Measurements from ENCODE around the gene ZBED6.
"Not testable (repeated sequence)": the region's sequence is repeated elsewhere in the genome, so short reads cannot be mapped to it uniquely, and the experiment has no call there.

Gene ZBED6

DNA sequence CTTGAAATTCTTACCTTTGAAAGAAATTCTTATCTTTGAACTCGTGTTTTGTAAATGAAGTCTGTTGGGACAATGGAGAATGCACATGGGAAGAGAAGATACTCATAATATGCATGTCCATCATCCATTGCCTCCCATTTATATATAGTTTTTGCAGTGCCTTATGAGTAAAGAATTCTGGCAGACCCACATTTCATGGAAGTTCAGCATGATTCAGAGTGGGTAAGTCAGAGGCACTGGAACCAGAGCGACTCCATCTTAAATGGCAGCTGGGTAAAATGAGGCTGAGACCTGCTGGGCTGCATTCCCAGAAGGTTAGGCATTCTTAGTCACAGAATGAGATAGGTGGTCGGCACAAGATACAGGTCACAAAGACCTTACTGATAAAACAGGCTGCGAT lies 16.6 kb upstream of the ZBED6 start:
- no peak for DNase-seq (ENCODE audit: low read depth in 2 of 2)

DNA sequence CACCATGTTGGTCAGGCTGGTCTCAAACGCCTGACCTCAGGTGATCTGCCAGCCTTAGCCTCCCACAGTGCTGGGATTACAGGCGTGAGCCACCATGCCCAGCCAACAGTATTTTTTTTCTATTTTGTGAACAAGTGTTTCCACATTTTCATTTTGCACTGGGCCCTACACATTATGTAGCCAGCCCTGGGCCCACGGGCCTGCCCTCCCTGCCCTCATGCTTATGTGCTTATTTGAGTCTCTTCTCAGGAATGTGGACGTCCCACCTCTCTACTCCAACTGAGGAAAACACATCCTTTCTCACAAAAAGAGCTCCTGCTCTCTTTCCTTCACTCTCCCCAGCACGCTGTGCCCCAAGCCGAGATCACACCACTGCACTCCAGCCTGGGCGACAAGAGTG lies 13.5 kb upstream of the ZBED6 start:
- DNase-seq (ENCODE audit: low read depth in 2 of 2) = no peak

DNA sequence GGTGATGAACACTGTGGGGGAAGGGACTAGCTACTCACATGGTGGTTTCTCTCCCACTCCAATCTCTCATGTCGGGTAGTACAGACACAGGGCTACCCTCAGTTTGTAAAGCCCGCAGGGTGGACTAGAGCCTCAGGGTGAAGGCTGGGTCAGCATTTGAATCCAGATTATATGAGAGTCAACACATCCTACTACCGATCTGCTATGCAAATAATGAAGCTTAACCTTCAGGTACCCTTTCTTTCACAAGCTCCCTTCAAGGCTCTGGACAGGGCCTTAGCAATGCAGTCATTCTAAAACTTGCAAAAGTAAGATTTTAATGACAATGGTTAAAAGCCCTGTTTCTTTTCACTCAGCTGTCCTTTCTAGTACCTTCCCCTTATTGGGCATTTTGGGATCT lies 5.5 kb upstream of the ZBED6 start:
- no peak for DNase-seq (ENCODE audit: low read depth in 2 of 2)

DNA sequence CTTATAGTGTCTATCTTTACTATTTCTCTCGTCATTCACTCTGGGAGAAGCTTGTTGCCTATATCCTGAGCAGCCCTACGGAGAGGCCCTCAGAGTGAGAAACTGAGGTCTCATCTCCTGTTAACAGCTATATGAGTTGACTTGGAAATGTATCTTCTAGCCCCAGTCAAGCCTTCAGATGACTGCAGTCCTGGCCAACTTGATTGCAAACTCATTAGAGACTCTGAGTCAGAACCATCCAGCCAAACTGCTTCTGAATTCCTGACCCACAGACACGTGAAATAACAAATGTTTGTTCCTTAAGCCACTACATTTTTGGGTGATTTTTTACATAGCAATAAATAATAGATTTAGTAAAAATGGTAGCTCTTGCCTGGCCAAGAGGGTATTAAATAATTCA lies 3.9 kb upstream of the ZBED6 start:
- DNase-seq (ENCODE audit: low read depth in 2 of 2) = no peak

DNA sequence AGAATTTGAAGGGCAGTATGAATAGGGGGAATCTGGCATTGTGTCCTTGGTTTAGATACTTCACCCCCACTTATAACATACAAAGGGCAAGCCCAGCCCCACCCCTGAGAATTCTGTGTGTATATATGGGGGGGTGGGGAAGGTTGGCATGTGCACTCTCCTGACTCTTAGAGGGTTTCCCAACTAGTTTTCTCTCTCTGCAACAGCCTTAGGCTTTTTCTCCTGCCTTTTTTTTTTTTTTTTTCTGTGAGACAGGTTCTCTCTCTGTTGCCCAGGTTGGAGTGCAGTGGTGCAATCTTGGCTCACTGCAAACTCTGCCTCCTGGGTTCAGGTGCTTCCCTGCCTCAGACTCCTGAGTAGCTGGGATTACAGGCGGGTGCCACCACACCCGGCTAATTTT lies 2.9 kb upstream of the ZBED6 start:
- DNase-seq (ENCODE audit: low read depth in 2 of 2) = no peak

DNA sequence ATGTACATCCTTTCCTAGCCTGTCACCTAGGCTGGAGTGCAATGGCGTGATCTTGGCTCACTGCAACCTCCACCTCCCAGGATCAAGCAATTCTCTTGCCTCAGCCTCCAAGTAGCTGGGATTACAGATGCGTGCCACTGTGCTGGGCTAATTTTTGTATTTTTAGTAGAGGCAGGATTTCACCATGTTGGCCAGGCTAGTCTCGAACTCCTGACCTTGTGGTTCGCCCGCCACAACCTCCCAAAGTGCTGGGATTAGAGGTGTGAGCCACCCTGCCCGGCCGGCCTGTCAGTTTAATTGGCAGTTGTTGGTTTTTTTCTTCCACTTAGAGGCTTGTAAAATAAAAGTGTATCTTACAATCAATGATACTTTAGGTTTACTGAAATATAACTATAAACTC lies 1.9 kb upstream of the ZBED6 start:
- not testable (repeated sequence) for DNase-seq (ENCODE audit: low read depth in 2 of 2)

DNA sequence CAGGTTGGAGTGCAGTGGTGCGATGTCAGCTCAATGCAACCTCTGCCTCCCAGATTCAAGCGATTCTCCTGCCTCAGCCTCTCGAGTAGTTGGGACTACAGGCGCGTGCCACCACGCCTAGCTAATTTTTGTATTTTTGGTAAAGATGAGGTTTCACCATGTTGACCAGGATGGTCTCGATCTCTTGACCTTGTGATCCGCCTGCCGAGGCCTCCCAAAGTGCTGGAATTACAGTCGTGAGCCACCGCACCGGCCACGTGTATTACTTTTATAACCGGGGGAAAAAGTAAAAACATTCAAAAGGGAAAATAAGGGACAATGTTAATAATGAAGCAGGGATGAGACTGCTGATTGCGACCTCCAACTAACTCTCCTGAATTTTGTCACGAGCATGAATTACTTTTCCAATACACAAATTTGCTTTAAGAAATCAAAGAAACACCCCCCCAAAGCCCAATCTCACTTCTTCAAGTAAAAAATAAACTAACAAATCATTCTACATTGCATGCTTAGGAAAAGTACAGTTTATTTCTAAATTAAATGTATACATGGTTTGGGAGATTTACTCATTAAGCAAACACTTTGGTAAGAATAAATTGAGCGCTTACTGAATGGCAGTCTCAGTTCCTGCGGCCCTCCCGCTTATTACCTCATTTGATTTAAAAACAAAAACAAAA lies 521 bp upstream of the ZBED6 start:
- no peak for DNase-seq (ENCODE audit: low read depth in 2 of 2)

DNA sequence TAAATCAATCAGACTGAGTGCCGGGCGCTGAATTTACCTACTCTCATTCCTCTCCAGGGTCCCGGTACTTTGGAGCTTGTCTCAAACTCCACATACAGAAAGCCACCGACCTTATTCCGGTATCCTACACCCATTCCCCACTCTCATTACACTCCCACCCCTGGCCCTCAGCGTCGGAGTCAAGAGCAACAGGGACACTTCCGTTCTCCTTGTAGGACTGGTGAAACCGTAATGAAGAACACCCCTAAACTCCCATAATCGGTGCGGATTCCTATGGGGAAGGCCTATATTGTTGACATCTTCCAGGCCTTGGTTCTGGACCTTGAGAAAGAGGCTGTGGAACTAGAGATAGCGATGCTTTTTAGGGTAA lies 798 bp downstream of the ZBED6 start:
- peak; percentile 17 to 30 for DNase-seq (ENCODE audit: low read depth in 2 of 2)

DNA sequence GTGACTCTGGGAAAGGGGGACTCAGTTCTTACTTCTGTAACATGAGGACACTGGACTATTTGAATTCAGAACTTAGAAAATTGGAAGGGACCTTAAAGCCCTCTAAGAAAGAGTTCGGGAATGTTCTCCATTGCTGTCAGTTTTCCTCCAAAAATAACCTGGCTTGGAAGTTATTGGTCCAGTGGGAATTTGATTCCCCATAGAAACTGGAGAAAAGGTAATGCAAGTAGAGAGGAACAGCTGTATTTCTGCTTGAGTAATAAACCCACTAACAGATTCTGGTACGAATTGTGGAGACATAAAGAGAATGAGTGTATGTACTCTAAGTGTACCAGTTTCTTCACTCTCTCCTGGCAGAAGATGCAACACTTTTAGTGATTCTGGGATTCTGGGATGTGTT lies 1.8 kb downstream of the ZBED6 start:
- DNase-seq (ENCODE audit: low read depth in 2 of 2) = no peak

DNA sequence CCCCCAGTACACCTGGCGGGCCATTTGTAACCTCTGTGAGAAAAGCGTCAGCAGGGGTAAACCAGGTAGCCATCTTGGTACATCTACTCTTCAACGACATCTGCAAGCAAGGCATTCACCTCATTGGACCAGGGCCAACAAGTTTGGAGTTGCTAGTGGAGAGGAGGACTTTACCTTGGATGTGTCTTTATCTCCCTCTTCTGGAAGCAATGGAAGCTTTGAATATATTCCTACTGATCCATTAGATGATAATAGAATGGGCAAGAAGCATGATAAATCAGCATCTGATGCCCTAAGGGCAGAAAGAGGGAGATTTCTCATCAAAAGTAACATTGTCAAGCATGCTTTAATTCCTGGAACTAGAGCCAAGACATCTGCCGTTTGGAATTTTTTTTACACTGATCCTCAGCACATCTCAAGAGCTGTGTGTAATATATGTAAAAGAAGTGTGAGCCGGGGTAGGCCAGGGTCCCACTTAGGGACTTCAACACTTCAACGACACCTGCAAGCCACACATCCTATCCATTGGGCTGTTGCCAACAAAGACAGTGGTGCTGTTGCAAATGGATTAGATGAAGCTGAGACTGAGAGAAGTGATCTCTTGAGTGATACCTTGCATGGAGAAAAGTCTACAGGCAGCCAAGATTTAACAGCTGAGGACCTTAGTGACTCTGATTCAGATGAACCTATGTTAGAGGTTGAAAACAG lies 2.7 kb downstream of the ZBED6 start:
- no peak for DNase-seq (ENCODE audit: low read depth in 2 of 2)

DNA sequence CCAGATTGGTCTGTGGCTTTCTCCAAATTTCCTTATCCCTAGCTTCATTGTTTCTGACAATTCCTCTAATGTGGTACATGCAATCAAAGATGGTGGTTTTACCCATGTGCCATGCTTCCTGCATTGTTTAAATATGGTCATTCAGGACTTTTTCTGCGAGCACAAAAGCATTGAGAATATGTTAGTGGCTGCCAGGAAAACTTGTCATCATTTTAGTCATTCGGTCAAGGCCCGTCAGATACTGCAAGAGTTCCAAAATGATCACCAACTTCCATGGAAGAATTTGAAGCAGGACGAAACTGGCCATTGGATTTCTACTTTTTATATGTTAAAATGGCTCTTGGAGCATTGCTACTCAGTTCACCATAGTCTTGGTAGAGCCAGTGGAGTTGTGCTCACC lies 3.7 kb downstream of the ZBED6 start:
- no peak for DNase-seq (ENCODE audit: low read depth in 2 of 2)

DNA sequence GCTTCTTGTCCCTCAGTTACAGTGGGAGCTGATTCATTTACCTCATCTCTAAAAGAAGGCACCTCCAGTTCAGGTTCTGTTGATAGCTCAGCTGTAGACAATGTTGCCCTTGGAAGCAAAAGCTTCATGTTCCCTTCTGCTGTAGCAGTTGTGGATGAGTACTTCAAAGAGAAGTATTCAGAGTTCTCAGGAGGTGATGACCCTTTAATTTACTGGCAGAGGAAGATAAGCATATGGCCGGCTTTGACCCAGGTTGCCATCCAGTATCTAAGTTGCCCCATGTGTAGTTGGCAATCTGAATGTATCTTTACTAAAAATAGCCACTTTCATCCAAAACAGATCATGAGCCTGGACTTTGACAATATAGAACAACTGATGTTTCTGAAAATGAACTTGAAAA lies 4.5 kb downstream of the ZBED6 start:
- DNase-seq (ENCODE audit: low read depth in 2 of 2) = no peak

DNA sequence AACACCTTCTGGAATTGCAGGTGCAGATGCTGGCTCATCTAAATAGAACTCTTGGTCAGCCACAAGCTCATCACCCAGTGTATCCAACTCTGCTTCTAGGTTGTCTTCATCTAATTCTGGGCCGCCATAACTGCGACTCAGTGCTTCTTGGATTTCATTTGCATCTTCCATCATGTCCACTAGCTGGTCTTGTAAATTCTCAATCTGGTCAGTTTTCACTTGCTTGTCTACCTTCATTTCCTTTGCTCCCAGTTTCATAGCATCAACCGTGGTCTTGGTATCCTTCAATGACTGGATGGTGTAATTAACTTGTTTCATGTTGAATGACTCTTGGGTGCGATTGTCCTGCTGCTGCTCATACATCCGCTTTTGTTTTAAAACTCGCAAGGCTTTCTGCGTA lies 10.3 kb downstream of the ZBED6 start:
- no peak for DNase-seq (ENCODE audit: low read depth in 2 of 2)

DNA sequence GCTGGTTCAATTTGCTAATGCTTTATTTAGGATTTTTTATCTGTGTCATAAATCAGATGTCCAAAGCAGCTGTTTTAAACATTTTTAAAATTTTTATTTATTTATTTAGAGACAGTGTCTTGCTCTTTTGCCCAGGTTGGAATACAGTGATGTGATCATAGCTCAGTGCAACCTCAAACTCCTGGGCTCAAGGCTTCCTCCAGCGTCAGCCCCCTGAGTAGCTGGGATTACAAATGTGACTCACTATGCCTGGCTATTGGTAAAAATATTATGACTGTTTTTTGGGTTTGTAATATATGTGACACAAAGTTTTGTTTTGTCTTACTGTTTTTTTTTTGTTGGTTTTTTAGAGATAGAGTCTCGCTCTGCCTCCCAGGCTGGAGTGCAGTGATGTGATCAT lies 11.8 kb downstream of the ZBED6 start:
- no peak for DNase-seq (ENCODE audit: low read depth in 2 of 2)

DNA sequence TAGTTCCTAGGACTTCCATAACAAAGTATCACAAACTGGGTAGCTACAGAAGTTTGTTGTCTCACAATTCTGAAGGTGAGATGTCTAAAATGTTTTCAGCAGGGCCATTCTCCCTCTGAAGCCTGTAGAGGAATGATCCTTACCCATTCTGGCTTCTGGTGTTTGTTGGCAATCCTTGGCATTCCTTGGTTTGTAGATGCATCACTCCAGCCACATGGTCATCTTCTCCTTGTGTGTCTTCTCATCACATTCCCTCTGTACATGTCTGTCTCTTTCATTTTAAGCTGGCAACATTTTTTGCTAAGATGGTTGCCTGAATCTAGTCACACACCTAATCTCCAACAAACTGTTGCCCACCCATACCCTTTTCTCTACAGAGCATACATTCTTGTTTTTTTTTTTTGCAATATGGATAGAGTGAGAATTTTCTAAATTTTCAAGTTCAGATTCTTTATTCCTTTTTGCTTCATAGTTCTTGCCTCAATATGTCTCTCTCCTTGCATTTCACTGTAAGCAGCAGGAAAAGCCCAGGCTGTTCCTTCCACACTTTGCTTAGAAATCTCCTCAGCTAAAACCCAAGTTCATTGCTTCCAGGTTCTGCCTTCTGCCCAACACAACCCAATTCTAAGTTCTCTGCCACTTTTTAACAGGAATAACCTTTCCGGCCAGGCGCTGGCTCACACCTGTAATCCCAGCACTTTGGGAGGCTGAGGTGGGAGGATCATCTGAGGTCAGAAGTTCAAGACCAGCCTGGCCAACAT lies 18.3 kb downstream of the ZBED6 start:
- no peak for DNase-seq (ENCODE audit: low read depth in 2 of 2)

DNA sequence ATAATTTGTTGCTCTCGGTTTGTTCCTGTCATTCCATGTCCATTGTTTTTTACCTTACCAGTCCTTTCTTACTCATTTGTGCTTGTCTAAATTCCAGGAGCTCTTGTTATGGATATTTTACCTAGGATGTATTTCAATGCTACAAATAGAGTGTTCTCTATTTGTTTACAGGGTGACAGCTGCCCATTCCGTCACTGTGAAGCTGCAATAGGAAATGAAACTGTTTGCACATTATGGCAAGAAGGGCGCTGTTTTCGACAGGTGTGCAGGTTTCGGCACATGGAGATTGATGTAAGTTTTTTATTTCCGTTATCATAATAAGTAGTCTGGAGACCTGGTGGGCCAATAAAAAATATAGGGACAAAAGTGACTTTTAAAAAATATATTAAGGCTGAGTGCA lies 23.0 kb downstream of the ZBED6 start:
- DNase-seq (ENCODE audit: low read depth in 2 of 2) = no peak

DNA sequence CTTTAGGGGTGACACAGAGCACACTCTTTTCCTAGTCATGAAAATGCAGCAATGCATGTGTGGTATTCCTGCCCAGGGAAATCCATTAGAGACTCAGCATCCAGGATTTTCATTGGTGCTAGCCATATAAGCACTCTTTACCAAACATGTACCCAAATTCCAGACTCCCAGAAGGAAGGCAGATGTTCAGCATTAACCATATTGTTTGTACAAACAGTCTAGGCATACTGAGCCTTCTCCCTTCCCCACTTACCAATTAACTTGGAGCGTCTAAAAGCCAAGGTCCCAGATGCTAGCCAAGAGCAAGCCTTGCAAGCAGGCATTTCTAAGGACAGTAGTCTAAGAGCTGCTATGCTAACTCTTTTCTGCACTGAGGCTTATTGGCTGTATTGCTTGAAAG lies 27.9 kb downstream of the ZBED6 start:
- DNase-seq (ENCODE audit: low read depth in 2 of 2) = no peak

DNA sequence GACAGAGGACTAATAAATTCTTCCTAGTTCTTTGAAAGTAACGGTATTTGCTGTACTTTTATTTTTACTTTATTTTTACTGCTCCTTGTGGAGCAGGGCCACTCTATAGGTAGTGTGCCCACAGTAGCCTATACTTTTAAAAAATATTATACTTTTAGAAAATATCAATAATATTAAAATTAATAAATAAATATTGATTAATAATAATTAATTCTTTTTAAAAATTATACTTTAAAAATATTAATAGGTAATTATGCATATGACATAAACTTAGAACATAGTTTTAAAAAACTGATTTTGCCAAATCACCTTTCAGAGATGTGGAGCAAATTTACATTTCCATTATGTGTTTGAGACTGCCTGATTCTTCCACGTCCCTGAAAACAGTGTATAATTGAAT lies 30.8 kb downstream of the ZBED6 start:
- DNase-seq (ENCODE audit: low read depth in 2 of 2) = no peak

DNA sequence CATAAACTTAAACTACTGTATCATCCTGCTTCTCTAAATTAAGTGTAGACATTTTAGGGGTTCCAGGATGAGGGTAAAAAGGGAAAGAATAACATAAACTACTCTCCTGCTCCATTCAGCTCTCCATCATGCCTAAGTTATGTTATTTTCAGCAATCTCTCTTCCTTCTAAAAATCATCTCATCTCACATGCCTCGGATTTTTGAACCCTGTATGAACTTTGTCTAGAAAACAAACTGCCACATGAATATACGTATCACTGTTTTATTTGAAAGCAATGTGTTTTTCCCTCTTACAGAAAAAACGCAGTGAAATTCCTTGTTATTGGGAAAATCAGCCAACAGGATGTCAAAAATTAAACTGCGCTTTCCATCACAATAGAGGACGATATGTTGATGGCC lies 32.6 kb downstream of the ZBED6 start:
- no peak for DNase-seq (ENCODE audit: low read depth in 2 of 2)

DNA sequence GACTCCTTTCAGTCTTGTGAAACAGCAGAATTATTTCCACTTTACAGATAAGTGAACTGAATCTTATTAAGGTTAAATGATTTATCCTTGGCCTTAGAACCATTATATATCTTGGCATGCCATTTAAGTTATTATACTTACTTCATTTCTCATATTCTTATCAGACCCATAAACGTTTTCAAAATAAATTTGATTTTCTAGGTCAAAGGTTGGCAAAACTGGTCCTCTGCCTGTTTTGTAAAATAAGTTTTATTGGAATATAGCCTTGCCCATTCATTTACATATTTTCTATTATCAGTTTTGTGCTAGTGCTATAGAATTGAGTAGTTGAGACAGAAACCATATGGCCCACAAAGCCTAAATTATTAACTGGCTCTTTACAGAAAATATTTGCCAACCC lies 33.1 kb downstream of the ZBED6 start:
- DNase-seq (ENCODE audit: low read depth in 2 of 2) = no peak

DNA sequence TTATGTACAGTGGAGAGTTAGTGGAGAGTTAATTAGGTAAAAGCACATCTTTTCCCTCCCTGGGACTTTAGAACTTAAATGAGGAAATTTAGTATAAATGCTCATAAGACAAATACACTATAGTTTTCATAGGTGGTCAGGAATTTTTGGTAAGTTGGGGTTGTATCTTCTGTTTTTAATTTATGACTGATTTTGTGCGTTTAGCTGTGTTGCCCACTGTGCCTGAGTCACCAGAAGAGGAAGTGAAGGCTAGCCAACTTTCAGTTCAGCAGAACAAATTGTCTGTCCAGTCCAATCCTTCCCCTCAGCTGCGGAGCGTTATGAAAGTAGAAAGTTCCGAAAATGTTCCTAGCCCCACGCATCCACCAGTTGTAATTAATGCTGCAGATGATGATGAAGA lies 33.8 kb downstream of the ZBED6 start:
- DNase-seq (ENCODE audit: low read depth in 2 of 2) = not testable (repeated sequence)

DNA sequence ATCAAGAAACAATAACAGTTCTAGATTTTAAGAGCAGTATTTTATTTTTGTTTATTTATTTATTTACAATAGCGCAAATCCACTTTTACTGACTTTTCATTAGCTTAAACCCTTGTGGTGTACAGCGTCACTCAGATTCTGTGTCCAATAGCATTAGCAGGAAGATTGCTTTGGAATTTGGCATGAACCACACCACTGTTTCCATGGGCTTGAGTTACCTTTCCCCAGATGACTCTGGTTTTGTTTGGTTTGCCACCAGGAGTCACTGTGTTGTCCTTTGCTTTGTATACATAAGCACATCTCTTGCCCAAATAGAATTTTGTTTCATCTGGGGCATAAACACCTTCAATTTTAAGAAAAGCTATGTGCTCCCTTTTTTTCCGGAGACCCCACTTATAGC lies 40.1 kb downstream of the ZBED6 start:
- DNase-seq (ENCODE audit: low read depth in 2 of 2) = no peak

DNA sequence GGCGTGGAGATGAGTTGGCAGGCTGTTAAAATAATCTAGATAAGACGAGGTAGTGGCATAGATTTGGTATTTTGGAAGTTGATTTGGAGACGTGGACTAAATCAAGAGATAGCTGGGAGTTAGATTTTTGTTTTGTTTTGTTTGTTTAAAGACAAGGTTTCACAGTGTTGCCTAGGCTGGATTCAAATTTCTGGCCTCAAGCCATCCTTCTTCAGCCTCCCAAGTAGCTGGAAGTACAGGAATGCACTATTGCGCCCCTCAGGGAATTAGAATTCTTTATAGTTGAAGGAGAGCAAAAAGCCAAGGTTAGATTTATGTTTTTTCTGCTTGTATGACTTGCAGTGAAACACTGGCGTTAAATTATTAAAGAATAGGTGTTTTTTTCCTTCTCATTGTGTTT lies 43.7 kb downstream of the ZBED6 start:
- DNase-seq (ENCODE audit: low read depth in 2 of 2) = no peak
